Measurements from ENCODE around the gene ADGRG3. TPM values are rescaled to one million over a fixed set of nuclear protein-coding genes. Genes with fewer than 3 reads are reported as not detected.

The ADGRG3 gene
- total and polyA plus RNA-seq, 2 of the 13 experiments (the other 11 are each of a cell fraction or from before 2014, with no cell fraction given): 2.7 to 11.8 TPM

GRCh38 chr16:57635266-57636097 lies 32.6 kb upstream of the ADGRG3 start (continued):
- peak; percentile 81 for TF ChIP-seq ARNTL (CRISPR knock-in tag; IDR thresholded peaks at IDR 0.05)
- TF ChIP-seq ZNF564 (CRISPR knock-in tag; IDR thresholded peaks at IDR 0.05): no peak
- TF ChIP-seq AKAP8 (CRISPR knock-in tag; IDR thresholded peaks at IDR 0.05): no peak; the same call in 1 of the 2 replicates
- TF ChIP-seq SIX4 (CRISPR knock-in tag; IDR thresholded peaks at IDR 0.05): no peak
- TF ChIP-seq POLR2AphosphoS2 (IDR thresholded peaks at IDR 0.05; ENCODE audit: low read depth, low read length): no peak
- no peak; the same call in 1 of the 2 replicates for TF ChIP-seq NR2F2 (IDR thresholded peaks at IDR 0.05; ENCODE audit: borderline replicate concordance, low read depth)
- no peak; the same call in 1 of the 2 replicates for TF ChIP-seq ARHGAP35 (CRISPR knock-in tag; IDR thresholded peaks at IDR 0.05; ENCODE audit: borderline replicate concordance)
- no peak for TF ChIP-seq ZNF780A (CRISPR knock-in tag; IDR thresholded peaks at IDR 0.05)
- TF ChIP-seq THAP11 (CRISPR knock-in tag; IDR thresholded peaks at IDR 0.05): no peak; the same call in 1 of the 2 replicates
- no peak for TF ChIP-seq MEIS2 (CRISPR knock-in tag; IDR thresholded peaks at IDR 0.05)
- no peak for TF ChIP-seq POGK (CRISPR knock-in tag; conservative IDR thresholded peaks at IDR 0.05)
- TF ChIP-seq ESRRA (CRISPR knock-in tag; IDR thresholded peaks at IDR 0.05; ENCODE audit: low read depth): no peak
- no peak for TF ChIP-seq ZMAT5 (CRISPR knock-in tag; IDR thresholded peaks at IDR 0.05; ENCODE audit: borderline replicate concordance, low read depth)
- no peak for TF ChIP-seq TRIM24 (CRISPR knock-in tag; IDR thresholded peaks at IDR 0.05)
- TF ChIP-seq ZMAT3 (CRISPR knock-in tag; conservative IDR thresholded peaks at IDR 0.05): no peak
- 0 out of 2 replicates have a peak, but pooled peaks have one; percentile 23 for TF ChIP-seq ZC3H4 (CRISPR knock-in tag; IDR thresholded peaks at IDR 0.05; ENCODE audit: borderline replicate concordance)
- TF ChIP-seq DMTF1 (CRISPR knock-in tag; IDR thresholded peaks at IDR 0.05): no peak
- no peak for TF ChIP-seq FIP1L1 (IDR thresholded peaks at IDR 0.05; ENCODE audit: borderline replicate concordance, insufficient read depth, low read depth, low read length)
- no peak for TF ChIP-seq ZNF484 (CRISPR knock-in tag; IDR thresholded peaks at IDR 0.05; ENCODE audit: borderline replicate concordance, low read depth)
- TF ChIP-seq ZBTB46 (CRISPR knock-in tag; IDR thresholded peaks at IDR 0.05; ENCODE audit: borderline replicate concordance): no peak

Data from HepG2 (cell line).